ENCODE measurements around the gene CNFN.

DNA sequence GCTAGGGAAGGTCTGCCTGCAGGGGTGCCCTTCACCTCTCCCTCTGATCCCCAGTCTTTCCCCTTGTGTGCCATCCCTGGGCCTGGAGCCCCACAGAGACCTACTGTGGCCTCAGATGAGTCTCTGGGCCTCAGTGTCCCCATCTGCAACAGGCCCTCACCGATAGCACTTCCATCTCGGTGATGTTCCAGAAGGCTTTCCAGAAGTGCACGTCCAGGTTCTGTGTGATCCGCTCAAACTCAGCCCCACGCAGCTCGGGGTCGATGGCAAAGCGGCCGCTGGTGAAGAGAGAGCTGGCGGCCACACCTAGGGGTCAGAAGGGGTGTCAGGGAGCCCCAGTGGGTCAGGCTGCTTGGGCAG is 17.7 kb upstream of the CNFN start:
- TF ChIP-seq, protein P1, sequence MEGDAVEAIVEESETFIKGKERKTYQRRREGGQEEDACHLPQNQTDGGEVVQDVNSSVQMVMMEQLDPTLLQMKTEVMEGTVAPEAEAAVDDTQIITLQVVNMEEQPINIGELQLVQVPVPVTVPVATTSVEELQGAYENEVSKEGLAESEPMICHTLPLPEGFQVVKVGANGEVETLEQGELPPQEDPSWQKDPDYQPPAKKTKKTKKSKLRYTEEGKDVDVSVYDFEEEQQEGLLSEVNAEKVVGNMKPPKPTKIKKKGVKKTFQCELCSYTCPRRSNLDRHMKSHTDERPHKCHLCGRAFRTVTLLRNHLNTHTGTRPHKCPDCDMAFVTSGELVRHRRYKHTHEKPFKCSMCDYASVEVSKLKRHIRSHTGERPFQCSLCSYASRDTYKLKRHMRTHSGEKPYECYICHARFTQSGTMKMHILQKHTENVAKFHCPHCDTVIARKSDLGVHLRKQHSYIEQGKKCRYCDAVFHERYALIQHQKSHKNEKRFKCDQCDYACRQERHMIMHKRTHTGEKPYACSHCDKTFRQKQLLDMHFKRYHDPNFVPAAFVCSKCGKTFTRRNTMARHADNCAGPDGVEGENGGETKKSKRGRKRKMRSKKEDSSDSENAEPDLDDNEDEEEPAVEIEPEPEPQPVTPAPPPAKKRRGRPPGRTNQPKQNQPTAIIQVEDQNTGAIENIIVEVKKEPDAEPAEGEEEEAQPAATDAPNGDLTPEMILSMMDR (IDR thresholded peaks at IDR 0.05): no peak
- TF ChIP-seq POLR2A (IDR thresholded peaks at IDR 0.05): no peak
- TF ChIP-seq EP300 (IDR thresholded peaks at IDR 0.05): no peak
